GM12891 (cell line): ENCODE data around the gene MEOX1.

Source experiments
- POLR2A ChIP-seq: IDR thresholded peaks from 2 replicates; pipeline ENCODE4 v1.6.1; 2011; ENCODE audit warnings: low read depth, low read length, control low read depth
- POLR2AphosphoS5 ChIP-seq: IDR thresholded peaks from 2 replicates; pipeline ENCODE4 v1.6.1; 2011; ENCODE audit warnings: low read depth, low read length, control low read depth
- POU2F2 ChIP-seq: IDR thresholded peaks from 2 replicates; pipeline ENCODE4 v1.6.1; 2011; ENCODE audit warnings: low read depth, mild to moderate bottlenecking, control low read depth, low read length, moderate library complexity

DNA sequence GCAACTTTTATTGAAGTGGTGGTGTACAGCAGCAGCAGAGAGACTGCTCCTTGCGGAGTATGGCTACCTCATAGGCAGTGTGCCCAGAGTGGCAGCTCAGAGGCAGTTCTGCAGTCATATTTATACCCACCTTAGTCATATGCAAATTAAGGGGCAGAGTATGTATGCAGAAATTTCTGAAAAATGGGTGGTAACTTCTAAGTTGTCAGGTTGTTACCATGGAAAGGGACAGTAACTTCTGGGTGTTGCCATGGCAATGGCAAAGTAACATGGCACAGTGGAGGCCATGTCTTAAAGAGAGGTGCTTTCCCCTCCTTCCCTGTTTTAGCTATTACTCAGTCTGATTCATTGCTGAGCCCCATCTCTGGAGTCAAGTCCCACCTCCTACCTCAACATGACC is 53.4 kb downstream of the MEOX1 start:
- peak; percentile 52; the same call in 1 of the 2 replicates for TF ChIP-seq POU2F2
- TF ChIP-seq POLR2AphosphoS5: no peak
- TF ChIP-seq POLR2A: no peak
